H1 (cell line): ENCODE measurements around the gene MCHR1. TPM values are rescaled to one million over a fixed set of nuclear protein-coding genes. Genes with fewer than 3 reads are reported as not detected.
A peak's percentile ranks its signal among the peaks of the same experiment; 100 is the strongest.

Experiments used
- CTCF ChIA-PET: fragments of 300-600 bp; sonication (Branson Sonifier 250); formaldehyde crosslinking; loops from one replicate; lab custom pipeline; 2021; ENCODE audit not compliant: partially characterized antibody; lab: Charles Lee
- POLR2A ChIA-PET: fragments of 300-600 bp; sonication (Branson Sonifier 250); formaldehyde crosslinking; loops from one replicate; lab custom pipeline; 2021; ENCODE audit warnings: inconsistent platforms; ENCODE audit not compliant: partially characterized antibody; lab: Charles Lee
- DNase-seq, 2 experiments: peaks; one replicate each; pipeline versions ENCODE4 v3.0.0 to v3.0.0-alpha.2; 2010 to 2022; ENCODE audit warnings: low spot score in 2 of 2, low read depth in 1 of 2, mixed read lengths in 1 of 2
- FAIRE-seq: peaks from 2 replicates; lab custom pipeline; 2011; peaks lifted over from hg19 to GRCh38; lab: Jason Lieb, UNC
- H2AFZ ChIP-seq: 2 replicates; pipeline ENCODE4 v1.8.1; 2012; ENCODE audit warnings: low read length, inconsistent platforms
- H2AK5ac ChIP-seq: 2 replicates; pipeline ENCODE4 v1.6.1; 2013; ENCODE audit warnings: low read depth, low read length
- H2BK120ac ChIP-seq: replicated peaks from 2 replicates; pipeline ENCODE3; 2013; ENCODE audit warnings: low read depth, low read length, inconsistent platforms
- H2BK12ac ChIP-seq: 2 replicates; pipeline ENCODE4 v1.6.1; 2013; ENCODE audit warnings: low read depth, low read length
- H2BK15ac ChIP-seq: 2 replicates; pipeline ENCODE4 v1.6.1; 2013; ENCODE audit warnings: low read length
- H2BK20ac ChIP-seq: 2 replicates; pipeline ENCODE4 v1.6.1; 2013; ENCODE audit warnings: low read length
- H2BK5ac ChIP-seq: 2 replicates; pipeline ENCODE4 v1.6.1; 2013; ENCODE audit warnings: low read depth, low read length
- H3K14ac ChIP-seq: 2 replicates; pipeline ENCODE4 v1.6.1; 2013; ENCODE audit warnings: inconsistent platforms; ENCODE audit not compliant: insufficient read length
- H3K18ac ChIP-seq: 2 replicates; pipeline ENCODE4 v1.6.1; 2013; ENCODE audit warnings: low read length; ENCODE audit errors: extremely low read depth
- H3K23ac ChIP-seq: 2 replicates; pipeline ENCODE4 v1.6.1; 2013; ENCODE audit warnings: inconsistent platforms; ENCODE audit not compliant: insufficient read length
- H3K23me2 ChIP-seq: 2 replicates; pipeline ENCODE4 v1.6.1; 2013; ENCODE audit warnings: low read depth, low read length
- H3K27ac ChIP-seq: 2 replicates; pipeline ENCODE4 v1.6.1; 2011; ENCODE audit warnings: low read depth, low read length, inconsistent platforms
- H3K27me3 ChIP-seq, 4 experiments: replicated peaks in 1 of 4; 1 replicate in 1 of 4; 2 replicates in 3 of 4; pipeline versions ENCODE4 v1.6.1 to v1.8.1; 2011 to 2013; ENCODE audit warnings: low read length in 3 of 4, mild to moderate bottlenecking in 3 of 4, inconsistent platforms in 2 of 4, mixed read lengths in 2 of 4, moderate library complexity in 1 of 4; ENCODE audit not compliant: control insufficient read depth in 3 of 4, insufficient read depth in 3 of 4; ENCODE audit errors: extremely low read depth in 1 of 4
- H3K36me3 ChIP-seq, 4 experiments: 2 replicates each; pipeline versions ENCODE4 v1.6.1 to v1.8.1; 2011 to 2013; ENCODE audit warnings: mild to moderate bottlenecking in 4 of 4, low read length in 3 of 4, moderate library complexity in 2 of 4, control low read depth in 1 of 4, inconsistent platforms in 1 of 4; ENCODE audit not compliant: insufficient read depth in 4 of 4, control insufficient read depth in 2 of 4
- H3K4ac ChIP-seq: replicated peaks from 2 replicates; pipeline ENCODE3; 2013; ENCODE audit warnings: low read length, low read depth, mixed read lengths, inconsistent platforms; ENCODE audit not compliant: insufficient read length
- H3K4me1 ChIP-seq, 4 experiments: replicated peaks in 1 of 4; 1 replicate in 1 of 4; 2 replicates in 3 of 4; pipeline versions ENCODE4 v1.6.1 to v1.8.1; 2011 to 2013; ENCODE audit warnings: low read length in 3 of 4, inconsistent platforms in 2 of 4, mixed read lengths in 1 of 4; ENCODE audit not compliant: insufficient read depth in 4 of 4, control insufficient read depth in 3 of 4
- H3K4me2 ChIP-seq, 2 experiments: 2 replicates each; pipeline versions ENCODE4 v1.6.1 to v1.8.1; 2011 to 2013; ENCODE audit warnings: low read depth in 2 of 2, low read length in 2 of 2, control low read depth in 1 of 2, inconsistent platforms in 1 of 2, mild to moderate bottlenecking in 1 of 2; ENCODE audit not compliant: insufficient read depth in 1 of 2
- H3K4me3 ChIP-seq, 4 experiments: fragments of 200-600, 300-600 bp in 1 of 4; sonication (generic), shearing (Covaris generic), sonication (Bioruptor Twin) in 1 of 4; 2 replicates each; pipeline versions ENCODE4 v1.5.1 to v1.8.1; 2011 to 2016; ENCODE audit warnings: low read length in 4 of 4, low read depth in 3 of 4, control low read depth in 2 of 4, inconsistent platforms in 2 of 4, mild to moderate bottlenecking in 2 of 4, mixed read lengths in 1 of 4, moderate library complexity in 1 of 4; ENCODE audit not compliant: insufficient read depth in 2 of 4; ENCODE audit errors: extremely low read depth in 1 of 4
- H3K56ac ChIP-seq: replicated peaks from 2 replicates; pipeline ENCODE3; 2013; ENCODE audit warnings: low read depth, mild to moderate bottlenecking, mixed read lengths, low read length, inconsistent platforms; ENCODE audit not compliant: insufficient read length
- H3K79me1 ChIP-seq: 2 replicates; pipeline ENCODE4 v1.6.1; 2013; ENCODE audit warnings: low read depth, low read length, control low read depth
- H3K79me2 ChIP-seq, 2 experiments: 2 replicates each; pipeline versions ENCODE4 v1.6.1 to v1.8.1; 2012 to 2013; ENCODE audit warnings: low read length in 2 of 2, mild to moderate bottlenecking in 2 of 2, inconsistent platforms in 1 of 2; ENCODE audit not compliant: insufficient read depth in 2 of 2, control insufficient read depth in 1 of 2
- H3K9ac ChIP-seq, 4 experiments: replicated peaks in 1 of 4; 1 replicate in 1 of 4; 2 replicates in 3 of 4; pipeline versions ENCODE4 v1.6.1 to v1.8.1; 2011 to 2013; ENCODE audit warnings: low read depth in 3 of 4, low read length in 3 of 4, control low read depth in 2 of 4, mild to moderate bottlenecking in 2 of 4, moderate library complexity in 2 of 4, inconsistent platforms in 1 of 4; ENCODE audit errors: extremely low read depth in 1 of 4
- H3K9me3 ChIP-seq, 2 experiments: 2 replicates each; pipeline versions ENCODE4 v1.6.1 to v1.8.1; 2012 to 2013; ENCODE audit warnings: mild to moderate bottlenecking in 2 of 2, moderate library complexity in 2 of 2, control low read depth in 1 of 2, inconsistent platforms in 1 of 2, low read depth in 1 of 2, low read length in 1 of 2, mixed read lengths in 1 of 2; ENCODE audit not compliant: insufficient read depth in 2 of 2
- H4K20me1 ChIP-seq, 2 experiments: replicated peaks in 1 of 2; 2 replicates each; pipeline versions ENCODE3 to v1.8.1; 2011 to 2013; ENCODE audit warnings: inconsistent platforms in 2 of 2, low read length in 2 of 2, mild to moderate bottlenecking in 1 of 2; ENCODE audit not compliant: insufficient read depth in 2 of 2, control insufficient read depth in 1 of 2
- H4K5ac ChIP-seq: 2 replicates; pipeline ENCODE4 v1.6.1; 2013; ENCODE audit warnings: low read length, low read depth, mixed read lengths, inconsistent platforms; ENCODE audit not compliant: insufficient read length
- H4K8ac ChIP-seq: 2 replicates; pipeline ENCODE4 v1.8.0; 2013; ENCODE audit warnings: mild to moderate bottlenecking, moderate library complexity, low read length, inconsistent platforms; ENCODE audit not compliant: insufficient read depth; ENCODE audit errors: extremely low read depth
- H4K91ac ChIP-seq: replicated peaks from 2 replicates; pipeline ENCODE3; 2013; ENCODE audit warnings: low read length, mixed read lengths, inconsistent platforms; ENCODE audit not compliant: insufficient read length
- CBX8 ChIP-seq: fragments of 300-800, 300-1000 bp; sonication (generic); IDR thresholded peaks from 2 replicates; pipeline ENCODE4 v1.7.1; 2016; ENCODE audit warnings: low read depth, low read length, borderline replicate concordance
- CREB1 ChIP-seq: IDR thresholded peaks from 2 replicates; pipeline ENCODE4 v1.6.1; 2012; ENCODE audit warnings: inconsistent platforms
- CTBP2 ChIP-seq: IDR thresholded peaks from 2 replicates; pipeline ENCODE4 v1.7.0; 2011; ENCODE audit warnings: borderline replicate concordance, mild to moderate bottlenecking, moderate library complexity, mixed read lengths, low read length; ENCODE audit not compliant: insufficient read depth, insufficient read length
- HDAC2 ChIP-seq, 2 experiments: fragments of 300-600 bp in 1 of 2; sonication (generic) in 1 of 2; IDR thresholded peaks; 2 replicates each; pipeline ENCODE4 v1.6.1; 2011 to 2012; ENCODE audit warnings: low read depth in 2 of 2, low read length in 2 of 2, mild to moderate bottlenecking in 2 of 2, moderate library complexity in 2 of 2, borderline replicate concordance in 1 of 2, inconsistent platforms in 1 of 2
- KDM4A ChIP-seq: IDR thresholded peaks from one replicate; pipeline ENCODE4 v1.7.1; 2012; ENCODE audit warnings: low read depth, mild to moderate bottlenecking, moderate library complexity, low read length, inconsistent platforms; ENCODE audit not compliant: severe bottlenecking
- NRF1 ChIP-seq: IDR thresholded peaks from 2 replicates; pipeline ENCODE4 v1.6.1; 2011; ENCODE audit warnings: mild to moderate bottlenecking, low read depth, low read length, improper control_type of control experiment
- RAD21 ChIP-seq, 2 experiments: IDR thresholded peaks in 1 of 2; conservative IDR thresholded peaks in 1 of 2; 2 replicates each; pipeline ENCODE4 v1.6.1; 2011; ENCODE audit warnings: low read depth in 2 of 2, low read length in 2 of 2, improper control_type of control experiment in 1 of 2, inconsistent platforms in 1 of 2, mild to moderate bottlenecking in 1 of 2, moderate library complexity in 1 of 2
- SP4 ChIP-seq: IDR thresholded peaks from 2 replicates; pipeline ENCODE4 v1.6.1; 2012; ENCODE audit warnings: low read length, inconsistent platforms
- SRF ChIP-seq: IDR thresholded peaks from 2 replicates; pipeline ENCODE4 v1.6.1; 2011; ENCODE audit warnings: mild to moderate bottlenecking, low read depth, low read length, moderate library complexity
- YY1 ChIP-seq: IDR thresholded peaks from 2 replicates; pipeline ENCODE4 v1.6.1; 2011; ENCODE audit warnings: low read depth, mild to moderate bottlenecking, low read length
- WGBS, 2 experiments: shearing (Covaris generic) in 1 of 2; methylation state at CpG; one replicate each; pipeline versions ENCODE4 v1.1.6 to v1.1.7; 2013 to 2015; ENCODE audit warnings: low lambda C conversion rate in 2 of 2, mixed read lengths in 2 of 2, inconsistent platforms in 1 of 2, low coverage in 1 of 2, missing lambda C conversion rate in 1 of 2; ENCODE audit not compliant: insufficient replicate concordance in 2 of 2, insufficient coverage in 1 of 2, insufficient read length in 1 of 2; ENCODE audit errors: extremely low coverage in 1 of 2, missing lambda C conversion rate in 1 of 2; 5-methylcytosine and 5-hydroxymethylcytosine counted together
- polyA plus RNA-seq, 7 experiments: library from polyadenylated mRNA; depleted of rRNA in 3 of 7; stranded (reverse) in 5 of 7; unstranded in 2 of 7; fragments of >200 nt in 5 of 7; fragments of 200-250 nt in 2 of 7; gene quantifications; 1 replicate in 5 of 7; 2 replicates in 1 of 7; 4 replicates in 1 of 7; pipeline versions ENCODE4 v1.2.1 to v1.2.3, GENCODE V29; 2011 to 2013; ENCODE audit warnings: missing spikeins in 2 of 7, mixed read lengths in 2 of 7
- total RNA-seq: library from RNA; stranded (reverse); fragmentation: NEBNext Ultra II Directional; extraction: Animal tissue kit (Norgen Biotek cat#: 25700); gene quantifications from 2 replicates; pipeline ENCODE4 v1.2.1, GENCODE V29; 2021

Gene MCHR1
- total and polyA plus RNA-seq, 2 of the 8 experiments (the other 6 are each of a cell fraction or from before 2014, with no cell fraction given), result 0.91 to 7.6 TPM

DNA sequence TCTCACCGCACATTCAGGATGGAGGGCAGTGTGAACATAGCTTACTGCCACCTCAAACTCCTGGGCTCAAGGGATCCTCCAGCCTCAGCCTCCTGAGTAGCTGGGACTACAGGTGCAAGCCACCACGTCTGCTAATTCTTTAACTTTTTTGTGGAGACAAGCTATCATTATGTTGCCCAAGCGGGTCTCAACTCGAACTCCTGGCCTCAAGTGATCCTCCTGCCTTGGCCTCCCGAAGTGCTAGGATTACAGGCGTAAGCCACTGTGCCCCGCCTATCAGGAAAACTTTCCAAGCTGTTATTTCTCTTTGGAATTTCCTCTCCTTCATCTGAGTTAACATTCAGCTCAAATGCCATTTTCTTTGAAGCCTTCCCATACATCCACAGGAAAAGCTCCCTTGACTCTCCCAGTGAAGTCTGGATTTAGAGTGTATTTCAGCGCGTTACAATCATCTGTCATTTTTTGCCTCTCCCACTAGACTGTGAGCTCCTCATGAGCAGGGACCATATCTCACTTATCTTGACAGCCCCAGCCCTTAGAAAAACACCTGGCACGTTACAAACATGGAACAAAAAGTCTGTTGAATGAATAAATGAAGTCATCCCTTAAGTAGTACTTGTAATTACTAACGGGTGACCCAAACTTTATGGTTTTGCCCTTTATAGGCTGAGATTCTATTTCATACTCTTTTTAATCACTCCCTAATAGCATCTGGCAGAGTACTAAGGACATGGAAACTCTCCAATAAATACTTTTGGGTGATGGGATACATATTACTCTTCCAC is 45.0 kb upstream of the MCHR1 start:
- Histone ChIP-seq H3K4me2 (no peak overlapping the region; a peak in 1 of 4 replicates), H2AK5ac (no peak overlapping the region), H3K23me2 (peaks cover 13% of the 10 kb centered on the region; the same call in 1 of the 2 replicates), H3K23ac (no peak overlapping the region), H3K27ac (no peak overlapping the region), H3K27me3 (no peaks in the 10 kb centered on the region), H2AFZ (no peak overlapping the region), H2BK20ac (no peak overlapping the region), H4K8ac (no peak overlapping the region), H4K91ac (no peak overlapping the region), H3K79me2 (peaks cover 12 to 64% of the 10 kb centered on the region in 2 experiments), H4K5ac (no peak overlapping the region), H3K4me3 (peak overlapping the region in 1 of 4 experiments; percentile 87; a peak in 1 of 8 replicates), H4K20me1 (peaks cover 8 to 10% of the 10 kb centered on the region in 2 experiments), H2BK12ac (no peak overlapping the region), H3K4ac (no peak overlapping the region), H3K9me3 (no peaks in the 10 kb centered on the region), H3K4me1 (peaks cover 0 to 8% (median 4%) of the 10 kb centered on the region in 4 experiments; a peak in 5 of 7 replicates), H2BK5ac (no peak overlapping the region), H2BK15ac (no peak overlapping the region), H3K36me3 (no peaks in the 10 kb centered on the region), H3K79me1 (peaks cover 10% of the 10 kb centered on the region), H3K9ac (no peak overlapping the region), H3K56ac (no peak overlapping the region)
- ChIA-PET POLR2A (interaction anchor here (0.6 to 1.4 kb wide), 5 partner anchors 11 to 214 kb away, joined by 3 to 6 read pairs (median 3); no protein-coding TSS in a partner anchor), CTCF (interaction anchor here (0.6 to 2.2 kb wide), 9 partner anchors 11 to 859 kb away, joined by 3 to 8 read pairs (median 4); no protein-coding TSS in a partner anchor)
- 93% methylated on average over 11 of the region's 11 CpGs; no CpG with 5 or more reads in 1 of the 2 experiments for WGBS, 2 experiments
- DNase-seq, result no peak
- FAIRE-seq, result no peak
- TF ChIP-seq CREB1 (no peak), RAD21 (IDR thresholded peaks at IDR 0.05 in 1 of 2, conservative IDR thresholded peaks at IDR 0.05 in 1 of 2; ENCODE audit: low read depth in 2 of 2, low read length in 2 of 2) (no peak), CTBP2 (no peak), NRF1 (no peak), YY1 (no peak), HDAC2 (IDR thresholded peaks at IDR 0.05; ENCODE audit: borderline replicate concordance in 1 of 2, low read depth in 2 of 2, low read length in 2 of 2) (no peak), SP4 (no peak), CBX8 (no peak), KDM4A (no peak), SRF (no peak)
- TF ChIP-seq, all 59 proteins: peak for 0
- Histone ChIP-seq H3K14ac (no peak overlapping the region), H2BK120ac (no peak overlapping the region), H3K18ac (no peak overlapping the region)
